Osteoblast (primary cell): Measurements from ENCODE around the gene CHST6. TPM values are rescaled to one million over a fixed set of nuclear protein-coding genes. Genes with fewer than 3 reads are reported as not detected.
A peak's percentile ranks its signal among the peaks of the same experiment; 100 is the strongest.
"Not testable (repeated sequence)": the region's sequence is repeated elsewhere in the genome, so short reads cannot be mapped to it uniquely, and the experiment has no call there.

ENCODE experiments used
- DNase-seq: peaks from one replicate; pipeline ENCODE4 v3.0.0; 2011; ENCODE audit warnings: low spot score, mixed read lengths; ENCODE audit not compliant: insufficient read length; ENCODE audit errors: missing footprints
- H2AFZ ChIP-seq: 2 replicates; pipeline ENCODE4 v1.6.0; 2011; ENCODE audit warnings: mild to moderate bottlenecking, low read length
- H3K27ac ChIP-seq: 2 replicates; pipeline ENCODE4 v1.5.1; 2011; ENCODE audit warnings: mild to moderate bottlenecking, low read depth, low read length, moderate library complexity
- H3K27me3 ChIP-seq: 2 replicates; pipeline ENCODE4 v1.6.0; 2012; ENCODE audit warnings: mild to moderate bottlenecking, control low read depth, inconsistent platforms, low read length, moderate library complexity; ENCODE audit not compliant: insufficient read depth
- H3K36me3 ChIP-seq: 2 replicates; pipeline ENCODE4 v1.5.1; 2011; ENCODE audit warnings: mild to moderate bottlenecking, low read length, control low read depth, moderate library complexity; ENCODE audit not compliant: insufficient read depth
- H3K4me1 ChIP-seq: 2 replicates; pipeline ENCODE4 v1.5.1; 2011; ENCODE audit warnings: mild to moderate bottlenecking, low read length, control low read depth, moderate library complexity; ENCODE audit not compliant: insufficient read depth
- H3K4me2 ChIP-seq: 2 replicates; pipeline ENCODE4 v1.6.0; 2011; ENCODE audit warnings: mild to moderate bottlenecking, low read length; ENCODE audit not compliant: insufficient read depth
- H3K4me3 ChIP-seq: fragments of 200-600 bp; sonication (generic); 3 replicates; pipeline ENCODE4 v1.5.1; 2012; ENCODE audit warnings: mild to moderate bottlenecking, low read length, inconsistent platforms; ENCODE audit not compliant: insufficient read depth
- H3K79me2 ChIP-seq: 2 replicates; pipeline ENCODE4 v1.6.0; 2012; ENCODE audit warnings: mild to moderate bottlenecking, low read length, control low read depth, inconsistent platforms; ENCODE audit not compliant: insufficient read depth
- H3K9me3 ChIP-seq: 2 replicates; pipeline ENCODE4 v1.5.1; 2011; ENCODE audit warnings: low read depth, low read length, control low read depth
- H4K20me1 ChIP-seq: 2 replicates; pipeline ENCODE4 v1.6.0; 2012; ENCODE audit warnings: mild to moderate bottlenecking, low read length, control low read depth; ENCODE audit not compliant: insufficient read depth
- CTCF ChIP-seq: IDR thresholded peaks from 2 replicates; pipeline ENCODE4 v1.5.1; 2011; ENCODE audit warnings: mild to moderate bottlenecking, low read depth, low read length, moderate library complexity; ENCODE audit errors: extremely low read depth
- total RNA-seq: library from RNA; depleted of rRNA; stranded (reverse); fragments of >200 nt; gene quantifications from 2 replicates; pipeline ENCODE4 v1.2.3, GENCODE V29; 2012

The CHST6 gene
- 1.1 and 1.5 TPM in 2 replicates for total RNA-seq

GRCh38 chr16:75495076-75495674 is at the start of gene CHST6:
Gene CHST6, minus strand, starts transcription at chr16:75495441. Its CDS starts 15,613 bp downstream, at chr16:75479828.
- Histone ChIP-seq H3K4me2 (peak within 1 kb of the TSS; percentile 76), H3K27ac (no peak within 1 kb of the TSS), H3K36me3 (no peaks in the 10 kb centered on the region), H3K4me1 (no peaks in the 10 kb centered on the region), H3K79me2 (no peaks in the 10 kb centered on the region), H3K27me3 (peaks cover 2% of the 10 kb centered on the region), H2AFZ (peak within 1 kb of the TSS; percentile 86), H3K9me3 (no peaks in the 10 kb centered on the region), H4K20me1 (no peaks in the 10 kb centered on the region), H3K4me3 (peak within 1 kb of the TSS; percentile 61)
- peak; percentile 91 for DNase-seq
- no peak for TF ChIP-seq CTCF

DNA sequence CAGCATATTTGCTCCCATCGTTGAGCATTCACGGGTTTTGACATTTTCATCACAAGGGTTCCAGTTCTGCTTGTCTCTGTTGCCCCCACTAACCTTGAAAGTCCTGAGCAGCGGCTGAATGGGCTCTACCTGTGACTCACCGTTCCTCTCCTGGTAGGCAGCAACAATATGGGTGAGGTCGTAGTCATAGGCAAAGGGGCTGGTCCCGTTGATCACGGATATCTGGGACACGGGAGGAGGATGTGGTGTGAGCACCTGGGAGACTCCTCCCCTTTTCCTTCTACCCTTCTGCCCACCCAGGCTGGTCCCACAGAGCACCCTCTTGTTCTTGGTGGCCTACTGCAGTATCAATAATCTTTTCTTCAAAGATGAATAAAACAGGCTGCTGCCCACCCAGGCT is 47.2 kb upstream of the CHST6 start:
- not testable (repeated sequence) for H4K20me1 ChIP-seq, H3K4me2 ChIP-seq, DNase-seq, H3K79me2 ChIP-seq, H3K9me3 ChIP-seq, H3K36me3 ChIP-seq, H2AFZ ChIP-seq, H3K4me1 ChIP-seq, H3K27ac ChIP-seq, H3K4me3 ChIP-seq, H3K27me3 ChIP-seq

DNA sequence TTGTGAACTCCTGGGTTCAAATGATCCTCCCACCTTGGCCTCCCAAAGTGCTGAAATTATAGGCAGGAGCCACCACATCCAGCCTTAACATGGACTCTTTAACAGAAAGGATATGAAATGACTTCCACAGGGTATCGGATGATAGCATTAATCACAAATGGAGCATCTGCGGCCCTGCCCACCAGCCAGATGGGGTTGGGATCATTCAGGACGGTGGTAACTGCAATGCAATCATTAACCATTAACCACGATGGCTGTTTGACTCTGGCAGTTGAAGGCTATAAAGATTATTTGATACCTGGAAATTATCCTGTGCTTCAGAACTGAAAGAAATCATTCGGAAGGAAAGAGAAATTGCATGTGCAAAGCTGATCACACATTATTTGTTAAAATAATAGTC is 46.0 kb upstream of the CHST6 start:
- H3K36me3 ChIP-seq: peaks cover 3% of the 10 kb centered on the region
- no peak for DNase-seq
- no peaks in the 10 kb centered on the region for H3K79me2 ChIP-seq
- no peak overlapping the region for H3K4me2 ChIP-seq
- H3K27ac ChIP-seq: no peak overlapping the region
- no peak overlapping the region for H2AFZ ChIP-seq
- no peaks in the 10 kb centered on the region for H3K4me1 ChIP-seq
- H3K9me3 ChIP-seq: no peaks in the 10 kb centered on the region
- no peak overlapping the region for H3K4me3 ChIP-seq
- TF ChIP-seq CTCF: no peak
- H4K20me1 ChIP-seq: no peaks in the 10 kb centered on the region
- no peaks in the 10 kb centered on the region for H3K27me3 ChIP-seq

DNA sequence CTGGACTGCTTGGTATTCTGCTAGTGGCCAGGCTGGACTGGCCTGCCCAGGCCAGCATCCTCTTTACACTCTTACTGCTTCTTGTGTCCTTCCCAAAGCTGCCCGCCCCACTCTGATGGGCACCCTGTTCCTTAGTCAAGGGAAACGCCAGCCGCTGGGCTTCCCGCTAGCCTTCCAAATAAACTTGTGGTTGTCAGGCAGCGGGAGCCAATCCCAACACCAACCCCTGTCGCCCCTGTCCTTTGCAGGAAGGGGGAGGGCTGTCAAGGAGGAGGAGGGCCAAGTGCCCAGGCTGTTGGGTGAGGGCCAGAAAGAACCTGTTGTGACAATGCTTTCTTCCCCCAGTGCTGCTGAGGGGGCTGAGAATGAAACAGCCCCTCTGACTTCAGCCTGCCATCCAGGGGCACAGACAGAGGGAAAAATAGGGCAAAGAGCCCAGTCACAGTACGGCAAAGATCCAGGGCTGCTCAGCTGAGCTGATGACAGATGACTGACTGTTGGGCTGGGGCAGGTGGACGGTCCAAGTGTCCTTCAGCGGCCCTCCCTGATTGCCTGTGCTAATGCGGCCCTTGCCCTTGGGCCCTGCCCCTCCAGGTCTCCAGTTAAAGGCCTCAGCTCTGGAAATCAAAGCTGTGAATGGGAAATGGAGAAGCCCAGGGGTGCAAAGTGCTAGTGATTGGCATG is 43.8 kb upstream of the CHST6 start:
- not testable (repeated sequence) for H3K4me3 ChIP-seq, H4K20me1 ChIP-seq, H3K36me3 ChIP-seq, H3K4me2 ChIP-seq, H3K27ac ChIP-seq, DNase-seq, H3K9me3 ChIP-seq, H2AFZ ChIP-seq, H3K4me1 ChIP-seq, H3K79me2 ChIP-seq
- peaks cover 11% of the 10 kb centered on the region for H3K27me3 ChIP-seq

DNA sequence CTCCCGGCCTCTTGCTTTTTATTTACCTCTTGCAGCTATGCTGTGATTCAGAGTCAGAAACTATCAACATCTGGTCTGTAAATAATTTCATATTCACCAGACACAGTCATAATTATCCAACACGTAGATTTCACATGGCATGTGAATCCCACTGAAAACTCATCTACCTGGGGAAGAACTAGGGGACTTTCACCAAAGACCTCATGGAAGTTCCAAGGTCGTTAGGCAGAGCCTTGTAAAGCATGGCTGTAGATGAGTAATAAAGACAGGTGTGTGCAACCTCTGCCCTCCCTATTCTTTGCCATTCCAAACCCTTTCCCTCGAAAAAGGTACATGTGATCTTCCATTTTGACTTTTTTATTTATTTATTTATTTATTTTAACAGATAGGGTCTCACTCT is 42.5 kb upstream of the CHST6 start:
- Histone ChIP-seq H3K79me2 (no peaks in the 10 kb centered on the region), H3K27me3 (peaks cover 11% of the 10 kb centered on the region), H3K4me2 (no peak overlapping the region), H3K4me3 (no peak overlapping the region), H2AFZ (no peak overlapping the region), H3K36me3 (no peaks in the 10 kb centered on the region), H4K20me1 (no peaks in the 10 kb centered on the region), H3K4me1 (no peaks in the 10 kb centered on the region), H3K27ac (no peak overlapping the region), H3K9me3 (no peaks in the 10 kb centered on the region)
- no peak for TF ChIP-seq CTCF
- DNase-seq: peak; percentile 9
